ENCODE measurements around the gene ASB2. TPM values are rescaled to one million over a fixed set of nuclear protein-coding genes. Genes with fewer than 3 reads are reported as not detected.

Gene ASB2
- total and polyA plus RNA-seq, 2 of the 8 experiments (the other 6 are each of a cell fraction or from before 2014, with no cell fraction given), result 1.0 to 2.1 TPM

DNA sequence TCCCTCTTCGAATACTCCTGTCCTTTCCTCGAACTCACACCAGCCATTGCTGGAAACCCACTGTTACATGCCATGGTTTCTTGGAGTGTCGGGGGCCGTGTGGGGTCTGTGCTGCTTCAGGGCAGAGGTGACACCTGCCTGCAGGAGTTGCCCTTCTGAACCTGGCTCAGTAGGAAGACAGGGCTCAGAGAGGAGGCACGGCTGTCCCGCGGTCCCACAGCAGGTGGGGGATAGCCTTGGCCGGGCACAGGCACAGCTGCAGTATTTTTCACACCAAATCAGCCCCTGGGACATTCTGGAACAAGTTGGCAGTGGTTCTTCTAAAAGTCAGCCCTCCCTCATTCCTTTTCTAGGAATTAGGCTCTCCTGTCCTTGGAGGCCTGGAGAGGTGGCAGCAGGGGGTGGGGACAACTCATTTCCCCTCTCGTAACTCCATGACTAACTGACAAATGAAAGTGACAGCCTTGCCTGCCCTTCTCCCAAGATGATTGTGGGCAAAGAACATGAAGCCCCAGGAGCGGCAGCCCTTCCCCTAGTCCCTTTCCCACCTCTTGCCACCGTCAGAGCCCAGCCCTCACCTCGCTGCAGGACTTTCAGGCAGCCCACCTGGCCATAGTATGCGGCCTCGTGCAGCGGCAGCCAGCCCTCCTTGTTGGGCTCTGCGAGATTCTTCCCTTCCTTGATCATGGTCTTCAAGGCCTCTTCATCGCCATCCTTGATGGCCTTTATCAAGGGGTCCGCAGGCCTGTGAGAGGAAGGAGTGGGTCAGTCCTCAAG is 22.4 kb downstream of the ASB2 start (continued):
- TF ChIP-seq BCL11A (IDR thresholded peaks at IDR 0.05; ENCODE audit: low read depth in 2 of 2, low read length in 2 of 2) (no peak), RAD21 (IDR thresholded peaks at IDR 0.05 in 1 of 2, conservative IDR thresholded peaks at IDR 0.05 in 1 of 2; ENCODE audit: low read depth in 2 of 2, low read length in 2 of 2) (no peak), KDM5A (IDR thresholded peaks at IDR 0.05; ENCODE audit: low read length) (no peak), SUZ12 (IDR thresholded peaks at IDR 0.05; ENCODE audit: low read length) (no peak), RBBP5 (IDR thresholded peaks at IDR 0.05; ENCODE audit: borderline replicate concordance, low read depth, low read length) (no peak), SIN3A (conservative IDR thresholded peaks at IDR 0.05 in 1 of 2, IDR thresholded peaks at IDR 0.05 in 1 of 2; ENCODE audit: low read depth in 1 of 2, low read length in 2 of 2) (no peak)
- TF ChIP-seq, protein P1, sequence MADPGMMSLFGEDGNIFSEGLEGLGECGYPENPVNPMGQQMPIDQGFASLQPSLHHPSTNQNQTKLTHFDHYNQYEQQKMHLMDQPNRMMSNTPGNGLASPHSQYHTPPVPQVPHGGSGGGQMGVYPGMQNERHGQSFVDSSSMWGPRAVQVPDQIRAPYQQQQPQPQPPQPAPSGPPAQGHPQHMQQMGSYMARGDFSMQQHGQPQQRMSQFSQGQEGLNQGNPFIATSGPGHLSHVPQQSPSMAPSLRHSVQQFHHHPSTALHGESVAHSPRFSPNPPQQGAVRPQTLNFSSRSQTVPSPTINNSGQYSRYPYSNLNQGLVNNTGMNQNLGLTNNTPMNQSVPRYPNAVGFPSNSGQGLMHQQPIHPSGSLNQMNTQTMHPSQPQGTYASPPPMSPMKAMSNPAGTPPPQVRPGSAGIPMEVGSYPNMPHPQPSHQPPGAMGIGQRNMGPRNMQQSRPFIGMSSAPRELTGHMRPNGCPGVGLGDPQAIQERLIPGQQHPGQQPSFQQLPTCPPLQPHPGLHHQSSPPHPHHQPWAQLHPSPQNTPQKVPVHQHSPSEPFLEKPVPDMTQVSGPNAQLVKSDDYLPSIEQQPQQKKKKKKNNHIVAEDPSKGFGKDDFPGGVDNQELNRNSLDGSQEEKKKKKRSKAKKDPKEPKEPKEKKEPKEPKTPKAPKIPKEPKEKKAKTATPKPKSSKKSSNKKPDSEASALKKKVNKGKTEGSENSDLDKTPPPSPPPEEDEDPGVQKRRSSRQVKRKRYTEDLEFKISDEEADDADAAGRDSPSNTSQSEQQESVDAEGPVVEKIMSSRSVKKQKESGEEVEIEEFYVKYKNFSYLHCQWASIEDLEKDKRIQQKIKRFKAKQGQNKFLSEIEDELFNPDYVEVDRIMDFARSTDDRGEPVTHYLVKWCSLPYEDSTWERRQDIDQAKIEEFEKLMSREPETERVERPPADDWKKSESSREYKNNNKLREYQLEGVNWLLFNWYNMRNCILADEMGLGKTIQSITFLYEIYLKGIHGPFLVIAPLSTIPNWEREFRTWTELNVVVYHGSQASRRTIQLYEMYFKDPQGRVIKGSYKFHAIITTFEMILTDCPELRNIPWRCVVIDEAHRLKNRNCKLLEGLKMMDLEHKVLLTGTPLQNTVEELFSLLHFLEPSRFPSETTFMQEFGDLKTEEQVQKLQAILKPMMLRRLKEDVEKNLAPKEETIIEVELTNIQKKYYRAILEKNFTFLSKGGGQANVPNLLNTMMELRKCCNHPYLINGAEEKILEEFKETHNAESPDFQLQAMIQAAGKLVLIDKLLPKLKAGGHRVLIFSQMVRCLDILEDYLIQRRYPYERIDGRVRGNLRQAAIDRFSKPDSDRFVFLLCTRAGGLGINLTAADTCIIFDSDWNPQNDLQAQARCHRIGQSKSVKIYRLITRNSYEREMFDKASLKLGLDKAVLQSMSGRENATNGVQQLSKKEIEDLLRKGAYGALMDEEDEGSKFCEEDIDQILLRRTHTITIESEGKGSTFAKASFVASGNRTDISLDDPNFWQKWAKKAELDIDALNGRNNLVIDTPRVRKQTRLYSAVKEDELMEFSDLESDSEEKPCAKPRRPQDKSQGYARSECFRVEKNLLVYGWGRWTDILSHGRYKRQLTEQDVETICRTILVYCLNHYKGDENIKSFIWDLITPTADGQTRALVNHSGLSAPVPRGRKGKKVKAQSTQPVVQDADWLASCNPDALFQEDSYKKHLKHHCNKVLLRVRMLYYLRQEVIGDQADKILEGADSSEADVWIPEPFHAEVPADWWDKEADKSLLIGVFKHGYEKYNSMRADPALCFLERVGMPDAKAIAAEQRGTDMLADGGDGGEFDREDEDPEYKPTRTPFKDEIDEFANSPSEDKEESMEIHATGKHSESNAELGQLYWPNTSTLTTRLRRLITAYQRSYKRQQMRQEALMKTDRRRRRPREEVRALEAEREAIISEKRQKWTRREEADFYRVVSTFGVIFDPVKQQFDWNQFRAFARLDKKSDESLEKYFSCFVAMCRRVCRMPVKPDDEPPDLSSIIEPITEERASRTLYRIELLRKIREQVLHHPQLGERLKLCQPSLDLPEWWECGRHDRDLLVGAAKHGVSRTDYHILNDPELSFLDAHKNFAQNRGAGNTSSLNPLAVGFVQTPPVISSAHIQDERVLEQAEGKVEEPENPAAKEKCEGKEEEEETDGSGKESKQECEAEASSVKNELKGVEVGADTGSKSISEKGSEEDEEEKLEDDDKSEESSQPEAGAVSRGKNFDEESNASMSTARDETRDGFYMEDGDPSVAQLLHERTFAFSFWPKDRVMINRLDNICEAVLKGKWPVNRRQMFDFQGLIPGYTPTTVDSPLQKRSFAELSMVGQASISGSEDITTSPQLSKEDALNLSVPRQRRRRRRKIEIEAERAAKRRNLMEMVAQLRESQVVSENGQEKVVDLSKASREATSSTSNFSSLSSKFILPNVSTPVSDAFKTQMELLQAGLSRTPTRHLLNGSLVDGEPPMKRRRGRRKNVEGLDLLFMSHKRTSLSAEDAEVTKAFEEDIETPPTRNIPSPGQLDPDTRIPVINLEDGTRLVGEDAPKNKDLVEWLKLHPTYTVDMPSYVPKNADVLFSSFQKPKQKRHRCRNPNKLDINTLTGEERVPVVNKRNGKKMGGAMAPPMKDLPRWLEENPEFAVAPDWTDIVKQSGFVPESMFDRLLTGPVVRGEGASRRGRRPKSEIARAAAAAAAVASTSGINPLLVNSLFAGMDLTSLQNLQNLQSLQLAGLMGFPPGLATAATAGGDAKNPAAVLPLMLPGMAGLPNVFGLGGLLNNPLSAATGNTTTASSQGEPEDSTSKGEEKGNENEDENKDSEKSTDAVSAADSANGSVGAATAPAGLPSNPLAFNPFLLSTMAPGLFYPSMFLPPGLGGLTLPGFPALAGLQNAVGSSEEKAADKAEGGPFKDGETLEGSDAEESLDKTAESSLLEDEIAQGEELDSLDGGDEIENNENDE (IDR thresholded peaks at IDR 0.05; ENCODE audit: insufficient replicate concordance, low read length), result no peak
